Measurements from ENCODE around the gene ITGAD.

DNA sequence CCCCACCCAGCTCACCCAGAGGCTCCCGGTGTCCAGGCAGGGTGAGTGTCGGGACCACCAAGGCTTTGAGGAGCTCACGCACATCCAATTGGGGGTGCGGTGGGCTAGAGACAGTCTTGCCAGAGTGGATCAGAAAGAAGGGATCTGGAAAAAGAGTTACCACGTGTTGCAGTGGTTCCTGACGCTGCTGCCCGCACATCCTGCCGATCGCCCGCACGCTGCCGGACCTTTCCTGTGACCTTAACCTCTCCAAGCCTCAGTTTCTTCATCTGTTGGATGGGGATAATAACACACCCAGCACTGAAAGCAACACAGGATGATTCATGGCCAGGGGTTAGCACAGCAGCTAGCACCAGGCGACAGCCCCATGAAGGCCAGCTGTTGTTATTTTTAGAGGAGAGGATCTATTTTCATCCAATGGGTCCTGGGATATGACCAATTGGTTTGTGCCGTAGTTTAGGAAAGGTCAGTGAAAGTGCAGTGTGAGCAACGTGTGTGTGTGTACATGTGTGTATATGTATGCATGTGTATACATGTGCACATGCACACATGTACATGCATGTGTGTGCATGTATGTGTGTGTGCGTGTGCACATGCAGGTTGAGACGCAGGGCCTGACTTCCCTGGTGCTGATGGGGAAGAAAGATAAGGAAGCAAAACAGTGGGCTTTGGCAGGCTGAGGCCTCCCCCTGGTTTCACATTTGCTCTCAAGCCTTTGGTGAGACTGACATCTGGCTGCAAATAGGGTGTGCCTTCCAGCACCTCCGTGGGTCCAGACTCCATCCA is 35.6 kb upstream of the ITGAD start:
- TF ChIP-seq CTCF (IDR thresholded peaks at IDR 0.05; ENCODE audit: low read length), result no peak
- TF ChIP-seq EZH2 (IDR thresholded peaks at IDR 0.05; ENCODE audit: borderline replicate concordance, low read length), result no peak

Data from OCI-LY1 (cell line).